LNCAP (cell line): Measurements from ENCODE around the gene TNN.

ENCODE experiments used
- CTCF ChIP-seq: fragments of 450-650 bp; IDR thresholded peaks from 2 replicates; pipeline ENCODE4 v1.5.1; 2017; ENCODE audit warnings: mild to moderate bottlenecking

The TNN gene

GRCh38 chr1:175050992-175051391 lies 16.6 kb upstream of the TNN start:
- no peak for TF ChIP-seq CTCF

GRCh38 chr1:175054736-175055135 lies 12.9 kb upstream of the TNN start:
- TF ChIP-seq CTCF = no peak

GRCh38 chr1:175062339-175062738 lies 5.3 kb upstream of the TNN start:
- TF ChIP-seq CTCF = no peak

GRCh38 chr1:175062858-175063257 lies 4.8 kb upstream of the TNN start:
- no peak for TF ChIP-seq CTCF

GRCh38 chr1:175070818-175071217 lies 3.2 kb downstream of the TNN start:
- TF ChIP-seq CTCF = no peak

GRCh38 chr1:175071276-175071943 lies 3.8 kb downstream of the TNN start:
- no peak for TF ChIP-seq CTCF

- TF ChIP-seq CTCF = no peak
Observed at GRCh38 chr1:175072099-175072951, 4.7 kb downstream of the TNN start.
